GM21786 (cell line): ENCODE data around the gene TRIM38.
A peak's percentile ranks its signal among the peaks of the same experiment; 100 is the strongest.

Experiments used
- ATAC-seq: cut with Tn5 transposase; IDR thresholded peaks from one replicate; pipeline ENCODE4 v1.9.1; 2021; ENCODE audit not compliant: unreplicated experiment

Gene TRIM38

GRCh38 chr6:26025894-26026832 is 63.6 kb downstream of the TRIM38 start:
- ATAC-seq = peak; percentile 40

GRCh38 chr6:26026833-26027490 is 64.4 kb downstream of the TRIM38 start:
- peak; percentile 37 for ATAC-seq

GRCh38 chr6:26027491-26028211 is 65.0 kb downstream of the TRIM38 start:
- ATAC-seq = no peak

- ATAC-seq = no peak
Measured at GRCh38 chr6:26028212-26028745, 65.7 kb downstream of the TRIM38 start.

- no peak for ATAC-seq
Measured at GRCh38 chr6:26028746-26029569, 66.4 kb downstream of the TRIM38 start.

- no peak for ATAC-seq
Measured at GRCh38 chr6:26029570-26029856, 66.9 kb downstream of the TRIM38 start.

GRCh38 chr6:26029857-26030653 is 67.5 kb downstream of the TRIM38 start:
- ATAC-seq = no peak

GRCh38 chr6:26030716-26031115 is 68.1 kb downstream of the TRIM38 start:
- no peak for ATAC-seq

- ATAC-seq = no peak
Measured at GRCh38 chr6:26031151-26031594, 68.6 kb downstream of the TRIM38 start.

GRCh38 chr6:26031595-26032339 is 69.2 kb downstream of the TRIM38 start:
- peak; percentile 46 for ATAC-seq

- no peak for ATAC-seq
Measured at GRCh38 chr6:26032340-26033084, 69.9 kb downstream of the TRIM38 start.

- peak; percentile 56 for ATAC-seq
Measured at GRCh38 chr6:26033085-26033940, 70.7 kb downstream of the TRIM38 start.

- no peak for ATAC-seq
Measured at GRCh38 chr6:26033941-26034354, 71.3 kb downstream of the TRIM38 start.

- no peak for ATAC-seq
Measured at GRCh38 chr6:26034905-26035304, 72.3 kb downstream of the TRIM38 start.
